SH-SY5Y (cell line): ENCODE measurements around the gene CELF5.

Experiments
- GATA2 ChIP-seq: IDR thresholded peaks from 2 replicates; pipeline ENCODE4 v1.6.1; 2011; ENCODE audit warnings: mild to moderate bottlenecking, low read depth, low read length
- GATA3 ChIP-seq: IDR thresholded peaks from 2 replicates; pipeline ENCODE4 v1.6.1; 2011; ENCODE audit warnings: low read depth, mild to moderate bottlenecking, low read length, moderate library complexity

CELF5 gene

GRCh38 chr19:3336351-3336679 lies 111.9 kb downstream of the CELF5 start:
- no peak for TF ChIP-seq GATA2
- no peak for TF ChIP-seq GATA3

GRCh38 chr19:3336680-3337523 lies 112.4 kb downstream of the CELF5 start:
- TF ChIP-seq GATA3 (no peak), GATA2 (no peak)

DNA sequence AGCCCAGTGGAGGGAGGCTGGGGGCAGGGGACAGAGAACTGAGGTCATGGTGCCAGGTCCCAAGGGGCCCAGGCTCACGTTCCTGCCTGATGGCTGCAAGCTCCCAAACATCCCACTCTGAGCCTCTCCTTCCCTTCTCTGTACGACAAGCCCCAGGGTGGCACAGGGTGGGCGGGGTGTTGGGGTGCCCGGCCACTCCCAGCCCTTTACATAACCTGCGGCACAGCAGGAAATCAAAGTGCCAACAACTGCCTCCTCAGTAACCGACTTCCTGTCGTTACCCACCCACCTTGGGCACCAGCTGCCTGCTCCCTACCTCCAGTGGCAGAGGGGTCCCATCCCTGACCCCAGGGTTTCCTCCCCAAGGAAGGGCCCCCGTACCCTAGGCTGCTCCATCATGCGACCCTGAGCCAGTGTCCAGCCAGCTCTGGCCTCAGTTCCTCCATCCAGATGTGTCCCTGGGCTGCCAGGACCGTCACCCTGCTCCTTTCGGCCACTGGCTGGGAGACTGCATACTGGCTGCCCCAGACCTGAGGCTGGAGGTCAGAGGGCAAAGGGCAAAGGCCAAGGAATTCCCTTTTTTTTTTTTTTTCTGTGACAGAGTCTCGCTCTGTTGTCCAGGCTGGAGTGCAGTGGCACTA lies 114.2 kb downstream of the CELF5 start:
- TF ChIP-seq GATA3: no peak
- TF ChIP-seq GATA2: no peak

DNA sequence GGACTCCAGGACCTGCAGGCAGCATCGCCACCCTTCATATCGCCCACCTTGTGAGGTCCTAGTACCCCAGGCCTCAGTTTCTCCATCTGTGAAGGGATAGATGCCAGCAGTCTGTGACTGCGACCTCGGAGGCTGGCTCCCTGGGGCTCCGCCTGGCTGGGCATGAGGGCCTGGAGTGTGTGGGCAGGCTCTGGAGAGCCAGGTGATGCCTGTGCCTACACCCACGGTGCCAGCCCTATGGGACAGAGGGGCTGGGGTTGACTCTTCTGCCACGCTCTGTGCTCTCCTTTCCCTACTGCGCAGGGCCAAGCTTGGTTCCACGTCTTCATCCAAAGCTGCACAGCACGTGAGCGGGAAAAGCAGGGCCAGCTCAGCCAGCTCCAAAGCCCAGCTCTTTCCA lies 115.9 kb downstream of the CELF5 start:
- TF ChIP-seq GATA2 (no peak), GATA3 (no peak)

- TF ChIP-seq GATA3: no peak
Measured at GRCh38 chr19:3342246-3342645, 117.8 kb downstream of the CELF5 start.

- TF ChIP-seq GATA2: no peak
- TF ChIP-seq GATA3: no peak
Measured at GRCh38 chr19:3343619-3344502, 119.4 kb downstream of the CELF5 start.

GRCh38 chr19:3344608-3345598 lies 120.4 kb downstream of the CELF5 start:
- TF ChIP-seq GATA2 (no peak), GATA3 (no peak)

- TF ChIP-seq GATA2: no peak
- no peak for TF ChIP-seq GATA3
Measured at GRCh38 chr19:3345850-3346460, 121.5 kb downstream of the CELF5 start.
